ENCODE results near the gene ERC2. TPM values are rescaled to one million over a fixed set of nuclear protein-coding genes. Genes with fewer than 3 reads are reported as not detected.

Gene ERC2
- total RNA-seq, 2 experiments from 2014 or later: not detected

Small RNA genes lying within 50 kb of the gene (microRNA-seq; reads per million reads assigned to microRNA genes)
- gene MIR3938: not detected

Other genes starting within 250 kb of the ERC2 start
- gene CCDC66, start 88.7 kb upstream of the ERC2 start, total RNA-seq: 10 to 100 TPM; 55.3 to 58.9 TPM
- gene TASOR, start 214.8 kb upstream of the ERC2 start, total RNA-seq: 10 to 100 TPM; 79.1 to 87.1 TPM

All from activated naive CD8-positive, alpha-beta T cell treated with anti-CD3 and anti-CD28 coated beads, Interleukin-2, amount 10 ng/mL, durations not matched to agents 7 days and 5 days (primary cell).